Measurements from ENCODE around the gene PLEKHB1.

The PLEKHB1 gene

DNA sequence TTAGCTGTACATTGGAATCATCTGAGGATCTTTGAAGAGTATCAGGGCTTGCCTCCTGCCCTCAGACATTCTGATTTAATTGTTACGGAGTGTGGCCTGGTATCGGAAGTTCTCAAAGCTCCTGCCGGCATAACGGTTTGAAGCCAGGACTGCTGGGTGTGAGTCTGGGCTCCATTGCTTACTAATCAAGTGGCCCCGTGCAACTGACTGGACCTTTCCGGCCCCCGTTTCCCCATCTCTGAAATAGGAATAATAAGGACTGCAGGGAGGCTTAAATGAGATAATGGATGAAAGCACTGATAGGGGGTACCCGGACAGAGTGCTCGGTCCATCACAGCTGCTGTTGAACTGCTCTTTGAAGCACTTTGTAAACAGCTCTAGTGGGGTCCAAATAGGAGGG, 1.7 kb downstream of the PLEKHB1 start:
- in situ Hi-C loops (cut with MboI; ENCODE audit: low sequenced_read_pairs): no loop called here

DNA sequence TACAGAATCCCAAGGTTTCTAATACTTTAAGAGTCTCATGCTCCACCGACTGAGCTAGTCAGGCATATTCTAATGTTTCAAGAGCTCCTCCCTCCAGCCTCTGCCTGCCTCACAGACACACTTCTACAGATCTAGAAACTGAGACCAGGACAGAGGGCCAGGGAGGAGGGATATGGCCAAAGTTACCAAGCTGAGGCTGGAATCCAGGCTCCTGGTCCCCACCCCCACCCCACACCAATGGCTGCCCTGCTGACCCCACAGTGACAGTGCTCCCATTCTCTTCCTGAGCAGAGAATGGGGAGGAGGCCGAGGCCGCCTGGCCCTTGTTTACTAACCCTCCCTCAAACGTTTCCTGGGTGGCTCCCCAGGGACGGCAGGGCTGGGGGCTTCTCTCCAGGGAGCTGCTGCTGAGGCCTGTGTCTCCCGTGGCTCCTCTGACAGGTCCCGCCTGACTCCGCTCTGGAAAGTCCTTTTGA, 2.2 kb downstream of the PLEKHB1 start:
- in situ Hi-C loops (cut with MboI; ENCODE audit: low sequenced_read_pairs): no loop called here

DNA sequence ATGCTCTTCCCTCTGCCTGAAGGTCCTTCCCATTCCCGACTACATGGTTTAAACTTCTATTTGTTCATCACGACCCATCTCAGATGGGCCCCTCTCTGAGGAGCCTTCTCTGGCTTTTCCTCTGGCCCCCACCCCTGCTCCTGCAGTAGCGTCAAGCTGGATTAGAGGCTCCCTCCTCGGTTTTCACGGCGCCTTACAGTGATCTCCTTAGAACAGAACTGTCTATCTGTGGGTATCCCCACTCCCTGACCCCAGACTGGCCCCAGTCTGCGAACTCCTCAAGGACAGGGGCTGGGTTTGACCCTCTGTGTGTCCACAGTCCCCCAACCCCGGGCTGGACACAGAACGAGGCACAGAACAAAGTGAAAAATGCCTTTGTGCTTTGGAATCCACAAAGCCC, 2.8 kb downstream of the PLEKHB1 start:
- in situ Hi-C loops (cut with MboI; ENCODE audit: low sequenced_read_pairs): no loop called here

DNA sequence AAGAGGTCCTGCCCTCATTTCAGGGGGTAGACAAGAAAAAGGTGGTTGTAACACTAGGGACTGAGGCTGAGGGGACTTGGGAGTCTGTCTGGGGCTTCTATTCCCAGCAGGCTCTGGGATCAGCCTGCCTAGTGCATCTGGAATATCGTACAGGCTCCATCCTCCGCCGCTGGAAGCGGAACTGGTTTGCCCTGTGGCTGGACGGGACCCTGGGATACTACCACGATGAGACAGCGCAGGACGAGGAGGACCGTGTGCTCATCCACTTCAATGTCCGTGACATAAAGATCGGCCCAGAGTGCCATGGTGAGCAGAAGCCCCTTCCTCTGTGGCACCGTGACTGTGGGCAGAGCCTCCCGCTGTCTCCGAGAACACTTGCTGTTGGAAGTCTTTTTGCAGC, 4.0 kb downstream of the PLEKHB1 start:
- in situ Hi-C loops (cut with MboI; ENCODE audit: low sequenced_read_pairs): loop anchor here (10.0 kb wide), 1 partner anchor 246 kb away; no protein-coding TSS in a partner anchor

DNA sequence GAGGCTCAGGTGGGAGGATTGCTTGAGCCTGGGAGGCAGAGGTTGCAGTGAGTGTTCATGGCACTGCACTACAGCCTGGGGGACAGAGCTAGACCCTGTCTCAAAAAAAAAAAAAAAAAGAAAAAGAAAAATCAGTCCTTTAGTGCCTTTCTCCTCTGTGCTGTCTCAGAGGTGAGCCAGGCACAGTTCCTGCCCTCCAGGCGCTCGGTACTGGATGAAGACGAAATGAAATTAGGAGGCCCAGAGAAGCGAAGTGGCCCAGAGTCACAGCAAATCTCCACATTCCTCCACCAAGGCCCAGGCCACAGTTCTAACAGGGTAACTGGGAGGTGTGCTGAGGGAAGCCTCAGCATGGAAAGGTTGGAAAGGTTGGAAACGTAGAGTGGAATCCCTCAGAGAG, 4.9 kb downstream of the PLEKHB1 start:
- in situ Hi-C loops (cut with MboI; ENCODE audit: low sequenced_read_pairs): loop anchor here (10.0 kb wide), 1 partner anchor 246 kb away; no protein-coding TSS in a partner anchor

DNA sequence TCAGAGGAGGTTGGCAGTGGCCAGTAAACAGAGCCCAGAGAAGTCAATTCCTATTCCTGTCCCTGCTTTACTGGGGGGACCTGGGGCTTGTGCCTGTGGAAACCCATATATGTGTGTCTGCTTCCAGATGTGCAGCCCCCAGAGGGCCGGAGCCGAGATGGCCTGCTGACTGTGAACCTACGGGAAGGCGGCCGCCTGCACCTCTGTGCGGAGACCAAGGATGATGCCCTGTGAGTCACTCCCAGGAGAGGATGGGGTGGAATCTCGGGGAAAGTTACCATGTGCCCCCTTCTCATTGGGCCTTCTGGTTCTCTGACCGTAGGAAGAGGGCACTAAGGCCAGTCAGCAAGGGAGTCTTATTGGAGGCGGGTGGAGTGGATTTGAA, 5.3 kb downstream of the PLEKHB1 start:
- in situ Hi-C loops (cut with MboI; ENCODE audit: low sequenced_read_pairs): loop anchor here (10.0 kb wide), 1 partner anchor 247 kb away; no protein-coding TSS in a partner anchor

DNA sequence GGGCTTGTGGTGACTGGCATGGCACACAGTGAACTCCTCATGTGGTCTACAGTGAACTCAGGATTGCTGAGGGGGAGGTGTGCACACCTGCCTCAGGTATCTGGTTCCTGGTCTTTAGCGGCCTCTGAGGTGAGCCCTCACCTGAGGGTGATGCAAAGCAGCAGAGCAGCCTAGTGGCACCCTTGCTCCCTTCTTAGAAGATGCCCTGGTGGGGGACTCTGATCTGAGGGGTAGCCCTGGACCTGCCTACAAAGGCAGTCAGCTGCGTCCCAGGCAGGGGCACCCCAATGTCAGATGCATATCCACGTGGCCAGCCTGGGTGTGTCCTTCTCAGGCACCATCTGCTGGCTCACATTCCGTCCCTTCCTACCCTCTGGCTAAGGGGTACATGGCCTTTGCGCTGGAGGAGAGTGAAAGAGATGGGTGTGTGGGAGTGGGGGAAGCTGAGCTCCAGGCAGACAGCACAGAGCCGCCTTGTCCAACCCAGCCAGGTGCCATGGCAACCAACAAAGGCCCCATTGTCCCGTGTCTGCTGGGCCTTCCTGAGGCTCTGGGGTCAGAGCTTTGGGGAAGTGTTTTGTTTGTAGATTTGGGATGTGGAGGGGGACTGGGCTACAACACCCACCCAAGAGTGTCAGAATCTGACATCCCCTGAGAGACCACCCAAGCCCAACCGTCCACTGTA, 5.8 kb downstream of the PLEKHB1 start:
- in situ Hi-C loops (cut with MboI; ENCODE audit: low sequenced_read_pairs): loop anchor here (10.0 kb wide), 1 partner anchor 247 kb away; no protein-coding TSS in a partner anchor

DNA sequence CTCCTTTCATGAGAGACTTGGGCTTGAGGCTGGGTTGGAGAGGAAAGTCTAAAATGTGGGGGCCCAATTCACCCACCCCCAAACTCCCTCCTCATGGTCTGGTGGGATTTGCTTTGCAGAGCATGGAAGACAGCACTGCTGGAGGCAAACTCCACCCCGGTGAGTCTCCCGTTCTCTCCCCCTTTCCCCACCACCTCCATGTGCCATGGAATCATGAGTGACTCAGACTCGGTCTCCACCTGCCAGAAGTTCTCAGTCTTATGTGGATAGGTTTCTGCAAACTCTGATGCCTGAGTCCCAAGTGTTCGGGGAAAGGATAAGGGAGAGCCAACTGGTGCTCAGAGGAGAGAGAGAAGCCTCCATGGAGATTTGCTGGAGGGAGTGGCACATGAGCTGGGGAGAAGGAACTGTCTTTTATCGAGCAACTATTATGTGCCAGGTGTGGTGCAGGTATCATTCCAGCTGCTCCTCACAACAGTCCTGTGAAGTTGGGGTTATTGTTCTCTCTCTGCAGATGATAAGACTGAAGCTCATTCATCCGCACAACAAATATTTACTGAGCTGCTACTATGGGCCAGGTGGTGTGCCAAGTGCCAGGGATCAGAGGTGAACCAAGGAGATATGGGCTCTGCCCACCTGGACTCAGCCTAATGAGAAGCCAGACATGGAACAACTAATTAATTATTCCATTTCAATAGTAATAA, 6.6 kb downstream of the PLEKHB1 start:
- in situ Hi-C loops (cut with MboI; ENCODE audit: low sequenced_read_pairs): loop anchor here (10.0 kb wide), 1 partner anchor 248 kb away; no protein-coding TSS in a partner anchor

DNA sequence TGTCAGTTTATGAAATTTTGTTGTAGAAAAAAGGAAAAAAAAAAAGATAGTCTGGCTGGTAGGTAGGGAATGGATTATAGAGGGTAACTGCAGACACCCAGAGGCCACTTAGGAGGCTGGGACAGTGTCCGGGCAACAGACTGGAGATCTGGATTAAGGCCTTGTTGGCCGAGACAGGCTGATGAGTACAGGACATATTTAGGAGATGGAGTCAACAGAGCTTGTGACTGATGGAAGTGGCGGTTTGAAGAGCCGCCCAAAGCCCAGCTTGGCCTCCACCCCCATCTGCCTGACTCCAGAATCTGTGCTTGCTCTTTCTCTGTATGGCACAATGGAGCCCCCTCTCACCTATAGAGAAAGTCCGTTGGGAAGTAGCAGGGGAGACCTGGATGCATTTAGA, 7.6 kb downstream of the PLEKHB1 start:
- in situ Hi-C loops (cut with MboI; ENCODE audit: low sequenced_read_pairs): loop anchor here (10.0 kb wide), 1 partner anchor 249 kb away; no protein-coding TSS in a partner anchor

DNA sequence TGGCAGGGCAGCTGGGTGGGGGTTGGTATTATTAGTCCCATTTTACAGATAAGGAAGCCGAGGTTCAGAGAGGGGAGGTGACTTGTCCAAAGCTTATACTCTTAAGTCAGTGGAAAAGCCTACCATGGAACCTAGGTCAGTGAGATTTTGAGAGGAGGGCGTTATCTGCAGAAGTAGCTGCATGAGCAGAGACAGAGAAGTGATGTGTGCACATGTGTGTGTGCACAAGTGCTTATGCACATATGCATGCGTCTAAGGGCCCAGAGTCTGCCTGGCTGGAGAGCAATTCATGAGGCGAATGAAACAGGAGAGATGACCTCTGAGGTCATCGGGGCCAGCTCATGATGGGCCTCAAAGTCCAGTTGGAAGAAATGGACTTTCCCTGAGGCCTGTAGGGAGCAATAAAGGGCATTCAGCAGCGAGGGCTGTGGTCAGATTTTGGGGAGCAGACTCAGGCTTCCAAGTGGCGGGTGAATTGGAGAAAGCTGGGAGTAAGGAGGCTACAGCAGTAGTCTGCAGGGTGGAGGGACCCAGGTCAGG, 8.2 kb downstream of the PLEKHB1 start:
- in situ Hi-C loops (cut with MboI; ENCODE audit: low sequenced_read_pairs): loop anchor here (10.0 kb wide), 1 partner anchor 250 kb away; no protein-coding TSS in a partner anchor

DNA sequence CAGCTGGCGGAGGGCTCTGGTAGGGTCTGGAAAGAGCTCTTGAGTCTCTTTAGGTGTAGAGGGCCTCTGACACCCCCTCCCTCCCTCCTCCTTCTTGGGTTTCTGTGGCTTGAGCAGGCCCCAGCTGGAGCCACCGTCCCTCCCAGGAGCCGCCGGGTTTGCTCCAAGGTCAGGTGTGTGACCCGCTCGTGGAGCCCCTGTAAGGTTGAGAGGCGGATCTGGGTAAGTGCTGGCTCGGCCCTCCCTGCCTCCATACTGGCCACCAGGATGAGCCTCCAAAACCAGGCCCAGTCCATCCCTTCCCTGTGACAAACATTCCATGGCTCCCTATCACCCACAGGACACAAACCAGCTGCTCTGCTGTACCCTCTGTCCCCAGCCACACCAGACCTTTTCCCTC, 9.3 kb downstream of the PLEKHB1 start:
- in situ Hi-C loops (cut with MboI; ENCODE audit: low sequenced_read_pairs): loop anchor here (10.0 kb wide), 1 partner anchor 251 kb away; no protein-coding TSS in a partner anchor

DNA sequence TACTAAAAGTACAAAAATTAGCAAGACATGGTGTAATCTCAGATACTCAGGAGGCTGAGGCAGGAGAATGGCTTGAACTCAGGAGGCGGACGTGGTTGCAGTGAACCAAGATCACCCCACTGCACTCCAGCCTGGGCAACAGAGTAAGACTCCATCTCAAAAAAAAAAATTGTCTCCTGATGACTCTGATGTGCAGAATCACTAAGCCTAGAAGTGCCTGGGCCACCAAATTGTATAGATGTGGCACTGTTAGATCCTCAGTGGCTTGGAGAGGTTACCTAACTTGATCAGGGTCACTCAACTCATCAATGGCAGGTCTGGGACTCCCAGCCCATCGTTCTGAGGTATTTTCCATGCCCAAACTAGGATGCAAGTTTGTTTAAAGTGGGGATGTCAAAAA, 10.6 kb downstream of the PLEKHB1 start:
- in situ Hi-C loops (cut with MboI; ENCODE audit: low sequenced_read_pairs): loop anchor here (10.0 kb wide), 1 partner anchor 252 kb away; no protein-coding TSS in a partner anchor

DNA sequence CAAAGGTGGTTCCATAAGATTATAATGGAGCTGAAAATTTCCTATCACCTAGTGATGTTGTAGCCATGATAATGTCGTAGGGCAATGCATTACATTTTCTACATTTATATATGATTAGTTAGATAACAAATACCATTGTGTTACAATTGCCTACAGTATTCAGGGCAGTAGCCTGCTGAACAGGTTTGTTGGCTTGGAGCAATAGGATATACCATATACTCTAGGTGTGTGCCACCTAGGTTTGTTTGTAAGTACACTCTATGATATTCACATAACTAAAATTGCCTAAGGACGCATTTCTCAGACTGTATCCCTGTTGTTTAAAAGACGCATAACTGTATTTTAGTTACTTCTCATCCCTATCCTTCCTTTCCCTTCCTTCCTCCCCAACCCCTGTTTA, 13.6 kb downstream of the PLEKHB1 start:
- in situ Hi-C loops (cut with MboI; ENCODE audit: low sequenced_read_pairs): loop anchor here (10.0 kb wide), 1 partner anchor 255 kb away; no protein-coding TSS in a partner anchor

DNA sequence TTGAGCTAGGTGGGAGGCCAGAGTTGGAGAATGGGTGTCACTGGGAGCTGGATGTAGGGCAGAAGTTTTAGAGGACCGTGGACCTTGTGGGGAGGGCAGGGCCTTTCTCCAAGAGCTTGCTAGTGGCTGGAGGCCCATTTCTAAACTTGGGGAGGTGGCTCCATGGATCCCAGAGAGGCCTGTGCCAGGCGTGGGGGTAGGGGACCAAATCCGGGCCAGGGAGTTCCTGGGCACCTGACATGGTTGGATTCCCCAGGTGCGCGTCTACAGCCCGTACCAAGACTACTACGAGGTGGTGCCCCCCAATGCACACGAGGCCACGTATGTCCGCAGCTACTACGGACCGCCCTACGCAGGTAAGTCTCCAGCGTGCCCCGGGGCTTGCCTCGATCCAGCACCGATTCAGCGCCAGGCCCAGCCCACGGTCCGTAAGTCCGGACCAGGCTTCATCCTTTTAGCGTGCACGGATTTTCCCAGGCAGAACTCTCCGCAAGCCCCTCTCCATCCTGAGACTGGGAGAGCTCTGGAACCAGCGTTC, 14.2 kb downstream of the PLEKHB1 start:
- in situ Hi-C loops (cut with MboI; ENCODE audit: low sequenced_read_pairs): no loop called here

DNA sequence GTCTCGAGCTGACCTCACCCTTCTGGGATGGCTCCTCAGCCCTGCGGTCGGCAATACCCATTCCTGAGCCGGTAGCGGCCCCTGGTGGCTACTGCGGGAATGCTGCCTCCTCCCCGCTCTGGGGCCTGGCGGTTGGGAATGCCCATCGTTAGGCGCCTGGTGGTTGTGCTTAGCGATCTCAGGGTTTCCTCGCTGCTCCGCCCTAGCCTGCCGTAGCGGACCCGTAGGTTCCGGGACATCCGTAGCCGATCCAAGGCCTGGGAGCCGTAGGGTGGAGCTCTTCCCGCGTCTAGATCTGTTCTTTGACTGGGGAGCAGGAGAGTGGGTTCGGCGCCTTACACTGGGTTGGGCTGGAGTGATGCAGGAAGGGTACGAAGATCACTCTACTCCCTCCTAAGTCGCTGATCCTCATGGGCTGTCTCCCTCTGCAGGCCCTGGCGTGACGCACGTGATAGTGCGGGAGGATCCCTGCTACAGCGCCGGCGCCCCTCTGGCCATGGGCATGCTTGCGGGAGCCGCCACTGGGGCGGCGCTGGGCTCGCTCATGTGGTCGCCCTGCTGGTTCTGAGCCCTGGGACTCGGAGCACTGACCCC, 14.8 kb downstream of the PLEKHB1 start:
- in situ Hi-C loops (cut with MboI; ENCODE audit: low sequenced_read_pairs): no loop called here

DNA sequence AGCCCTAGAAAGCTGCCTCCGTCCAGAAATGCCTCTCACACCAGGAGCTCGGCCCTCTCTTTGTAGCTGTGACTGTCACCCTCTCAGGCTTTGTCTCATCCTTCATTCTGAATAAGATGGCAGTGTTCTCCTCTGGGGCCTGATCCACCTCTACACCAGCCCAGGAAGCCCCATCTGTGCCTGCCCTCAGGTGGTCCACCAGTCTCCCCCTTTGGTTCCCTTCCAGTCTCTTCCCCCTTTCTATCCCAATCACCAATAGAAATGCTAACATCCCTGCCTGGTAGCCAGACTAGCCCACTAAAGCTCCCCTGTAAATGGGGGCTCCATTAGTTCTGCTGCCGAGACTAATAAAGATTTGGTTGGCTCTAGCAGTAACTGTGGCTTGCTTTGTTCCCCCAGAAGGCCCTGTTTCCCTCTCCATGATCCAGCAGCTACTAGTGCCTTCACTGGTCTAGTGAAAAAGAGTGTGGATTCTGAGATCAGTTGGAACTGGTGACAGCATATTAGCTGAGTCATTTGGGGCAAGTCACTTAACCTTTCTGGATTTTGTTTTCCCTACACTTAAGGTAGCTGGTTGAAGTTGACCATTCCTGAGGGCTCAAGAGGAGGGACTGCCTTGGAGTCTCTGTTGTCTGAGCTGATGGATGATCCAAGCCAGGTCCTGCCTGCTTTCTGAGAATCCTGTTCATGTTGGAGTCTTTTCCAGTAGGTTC, 16.2 kb downstream of the PLEKHB1 start:
- in situ Hi-C loops (cut with MboI; ENCODE audit: low sequenced_read_pairs): no loop called here

DNA sequence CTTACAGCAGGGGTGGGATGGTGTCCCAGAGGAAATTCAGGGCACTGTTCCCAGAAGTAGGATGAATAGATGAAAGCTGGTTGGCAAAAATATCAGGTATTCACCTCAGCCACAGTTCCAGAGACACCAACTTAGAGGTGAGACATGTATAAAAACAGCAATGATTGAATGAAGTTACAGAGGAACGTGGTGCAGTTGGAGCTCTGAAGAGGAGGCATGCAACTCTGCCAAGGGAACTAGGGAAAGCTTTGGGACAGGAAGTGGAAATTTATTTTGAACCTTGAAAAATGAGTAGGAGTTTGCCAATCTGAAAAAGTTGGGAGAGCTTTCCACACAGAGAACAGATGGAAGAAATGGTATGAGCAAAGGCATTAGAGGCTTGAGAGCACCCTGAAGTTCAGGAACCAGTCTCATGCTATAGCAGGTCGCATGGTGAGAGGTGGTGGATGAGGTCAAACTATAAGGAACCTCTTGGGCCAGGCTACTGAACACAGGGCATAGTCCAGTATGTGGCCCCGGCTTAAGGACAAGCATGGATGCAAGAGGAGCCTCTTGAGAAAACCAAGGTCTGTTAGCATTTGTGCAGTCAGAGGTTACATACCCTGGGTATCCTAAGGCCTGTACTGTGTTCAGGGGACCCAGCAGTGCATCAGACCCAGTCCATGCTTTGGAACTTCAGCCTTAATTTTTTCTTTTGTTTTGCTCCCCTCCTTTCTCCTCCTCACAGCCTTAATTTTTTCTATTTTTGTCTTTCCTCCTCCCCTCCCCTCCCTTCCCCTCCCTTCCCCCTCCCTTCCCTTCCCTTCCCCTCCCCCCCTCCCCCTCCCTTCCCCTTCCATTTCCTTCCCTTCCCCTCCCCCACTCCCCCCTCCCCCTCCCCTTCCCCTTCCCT, 17.5 kb downstream of the PLEKHB1 start:
- in situ Hi-C loops (cut with MboI; ENCODE audit: low sequenced_read_pairs): no loop called here

DNA sequence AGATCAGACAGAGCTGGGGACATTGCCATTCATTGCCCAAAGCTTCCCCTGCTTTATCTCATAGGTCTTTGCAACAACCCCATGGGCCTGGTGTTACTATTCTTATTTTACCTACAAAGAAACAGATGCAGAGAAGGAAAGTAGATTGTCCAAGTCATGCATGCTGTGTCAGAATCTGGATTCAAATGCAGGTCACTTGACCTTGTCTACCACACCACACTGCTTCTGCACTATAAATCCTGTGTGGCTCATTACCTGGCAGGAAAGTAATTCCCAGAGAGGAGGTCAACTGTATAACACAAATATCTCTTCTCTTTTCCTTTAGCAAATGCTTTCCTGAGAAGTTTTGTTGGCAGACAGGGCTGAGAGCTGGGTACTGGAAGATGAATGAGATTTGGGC, 18.5 kb downstream of the PLEKHB1 start:
- in situ Hi-C loops (cut with MboI; ENCODE audit: low sequenced_read_pairs): no loop called here

DNA sequence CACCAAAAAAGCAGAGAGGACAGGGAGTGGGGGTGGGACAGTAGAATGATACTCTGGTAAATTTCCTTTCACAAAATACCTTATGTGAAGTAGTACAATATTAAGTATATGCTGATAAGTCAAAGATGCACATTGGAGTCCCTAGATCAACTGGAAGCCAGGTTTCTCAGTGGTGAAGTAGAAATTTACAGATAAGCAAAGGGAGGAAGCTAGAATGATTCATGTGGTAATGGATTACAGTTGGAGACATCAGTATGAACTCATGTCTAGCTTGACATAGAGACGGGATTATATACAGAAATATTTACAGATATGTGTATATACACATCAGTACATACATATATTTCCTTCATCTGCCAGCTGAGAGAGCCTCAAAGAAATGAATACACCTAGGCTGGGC, 21.5 kb downstream of the PLEKHB1 start:
- in situ Hi-C loops (cut with MboI; ENCODE audit: low sequenced_read_pairs): no loop called here

Data from HL-60/S4 treated with phorbol 12-myristate 13-acetate at 8.2 ng/mL for 4 days and 3 days (cell line).